GM19043 (cell line): Measurements from ENCODE around the gene MAEL.
A peak's percentile ranks its signal among the peaks of the same experiment; 100 is the strongest.

Experiments used
- ATAC-seq: cut with Tn5 transposase; IDR thresholded peaks from one replicate; pipeline ENCODE4 v1.9.1; 2021; ENCODE audit warnings: low read depth; ENCODE audit not compliant: unreplicated experiment

MAEL gene

GRCh38 chr1:166988974-166989515, at the start of gene MAEL:
TSS of gene MAEL (plus strand) at chr1:166989280. CDS start at chr1:166989353, 73 bp downstream.
- no peak for ATAC-seq

DNA sequence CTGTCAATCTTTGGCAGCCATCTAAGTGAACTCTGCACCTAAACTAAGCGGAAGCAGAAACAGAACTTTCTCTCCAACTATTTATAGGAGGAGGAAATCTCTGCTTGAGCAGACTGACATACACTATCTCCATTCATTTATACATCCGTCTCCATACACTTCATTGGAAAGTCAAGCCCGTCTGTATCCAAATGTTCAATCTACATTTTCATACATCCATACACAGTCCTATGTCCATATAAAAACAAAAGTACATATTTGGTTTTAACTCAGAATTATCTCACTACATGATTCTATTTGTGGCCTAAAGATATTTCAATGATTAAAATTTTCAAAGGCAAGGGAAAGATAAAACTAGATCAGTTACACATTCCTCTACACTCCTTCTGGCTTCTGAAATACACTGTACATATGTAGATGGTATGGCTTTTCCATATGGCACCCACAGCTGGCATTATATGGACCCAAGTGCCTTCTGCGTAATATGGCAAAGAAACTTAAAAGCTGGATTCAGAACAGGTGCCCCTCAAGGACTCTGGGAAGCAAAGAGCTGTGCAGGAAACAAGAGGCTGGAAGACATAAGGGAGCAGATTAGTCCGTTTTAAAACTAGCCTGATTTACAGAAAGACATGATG, 49.2 kb upstream of the MAEL start:
- ATAC-seq, result no peak

- no peak for ATAC-seq
These were observed 44.7 kb upstream of the MAEL start for GRCh38 chr1:166944186-166944967.

DNA sequence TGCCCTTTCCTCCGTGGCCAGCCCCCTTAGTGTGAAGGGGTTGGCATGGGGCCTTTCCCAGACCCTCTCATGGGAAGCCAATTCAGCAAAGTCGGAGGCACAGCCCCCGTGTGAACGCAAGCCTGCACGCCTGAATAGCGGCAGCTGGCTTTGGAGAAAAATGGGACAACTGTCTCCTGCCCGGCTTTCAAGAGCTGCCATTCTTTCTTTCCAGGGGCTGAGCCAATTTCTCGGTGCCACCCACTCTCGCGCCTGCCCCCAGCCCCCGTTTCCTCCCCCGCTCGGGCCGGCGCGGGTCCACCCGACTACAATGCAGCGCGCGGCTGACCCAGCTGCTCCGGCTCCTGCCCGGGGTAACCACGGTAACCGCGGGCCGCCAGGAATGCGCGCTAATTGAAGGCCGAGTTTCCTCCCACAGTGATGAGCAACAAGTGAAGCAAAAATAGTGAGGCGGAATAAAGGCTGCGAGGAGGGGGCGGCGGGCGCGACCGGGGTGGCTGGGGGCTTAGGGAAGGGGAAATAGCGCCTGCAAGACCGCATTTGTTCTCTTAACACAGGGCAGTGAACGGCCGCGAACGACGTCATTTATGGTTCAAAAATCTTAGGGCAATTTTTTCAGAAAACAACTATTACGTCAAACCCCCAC, 41.6 kb upstream of the MAEL start:
- ATAC-seq, result no peak

- ATAC-seq, result no peak
These were observed 40.2 kb upstream of the MAEL start for GRCh38 chr1:166948856-166949350.

- no peak for ATAC-seq
These were observed 38.9 kb upstream of the MAEL start for GRCh38 chr1:166950156-166950555.

DNA sequence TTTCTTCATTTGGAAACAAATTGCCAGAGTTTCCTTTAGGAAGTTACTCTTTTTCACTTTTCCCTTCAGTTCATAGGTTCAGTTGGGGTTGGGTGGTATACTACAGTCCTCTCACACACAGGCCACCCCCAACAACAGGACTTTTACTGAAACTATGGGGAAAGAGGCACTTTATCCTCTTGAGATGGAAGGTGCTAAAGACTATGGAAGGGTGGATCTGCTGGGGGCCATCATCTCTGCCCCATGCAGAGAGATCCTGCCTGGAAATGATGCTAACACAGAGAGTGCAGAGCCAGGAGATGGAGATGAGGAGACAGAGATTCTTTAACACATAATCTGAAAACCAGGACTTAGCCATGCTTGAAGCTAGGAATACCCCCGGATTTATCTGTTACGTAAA, 38.0 kb upstream of the MAEL start:
- ATAC-seq, result no peak

DNA sequence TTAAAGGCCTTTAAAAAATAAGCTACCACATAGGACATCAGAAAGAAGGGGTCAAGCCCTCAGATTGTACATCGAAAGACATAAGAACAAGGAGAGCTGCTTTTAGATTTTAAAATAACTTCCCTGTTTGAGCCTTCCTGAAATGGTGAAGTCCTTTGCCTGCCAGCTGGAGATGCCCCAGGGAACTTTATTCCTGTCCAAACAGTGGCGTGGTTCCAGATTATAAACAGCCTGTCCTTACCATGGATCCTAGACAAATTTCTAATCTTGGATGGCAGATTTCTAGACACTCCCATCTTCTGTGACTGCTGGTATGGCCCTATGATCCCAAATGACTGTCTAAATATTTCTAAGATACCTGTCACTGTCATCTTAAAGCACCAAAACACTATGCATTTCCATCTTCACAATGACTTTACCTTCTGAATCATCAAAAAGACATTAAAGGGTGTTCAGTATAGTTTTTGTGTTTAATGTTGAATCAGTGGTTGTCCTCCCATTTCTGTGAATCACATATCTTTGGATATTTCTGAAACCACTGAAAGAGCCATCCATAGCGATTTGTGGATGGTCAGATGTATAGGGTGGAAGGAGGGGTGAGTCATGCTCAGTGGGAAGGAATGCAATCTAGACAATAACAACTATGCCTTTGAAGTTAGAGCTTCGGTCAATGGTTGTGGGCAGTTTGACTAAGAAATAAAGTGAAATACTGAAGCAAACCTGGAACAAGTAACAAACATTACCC, 36.9 kb upstream of the MAEL start:
- no peak for ATAC-seq

- no peak for ATAC-seq
These were observed 35.6 kb upstream of the MAEL start for GRCh38 chr1:166953491-166953890.

DNA sequence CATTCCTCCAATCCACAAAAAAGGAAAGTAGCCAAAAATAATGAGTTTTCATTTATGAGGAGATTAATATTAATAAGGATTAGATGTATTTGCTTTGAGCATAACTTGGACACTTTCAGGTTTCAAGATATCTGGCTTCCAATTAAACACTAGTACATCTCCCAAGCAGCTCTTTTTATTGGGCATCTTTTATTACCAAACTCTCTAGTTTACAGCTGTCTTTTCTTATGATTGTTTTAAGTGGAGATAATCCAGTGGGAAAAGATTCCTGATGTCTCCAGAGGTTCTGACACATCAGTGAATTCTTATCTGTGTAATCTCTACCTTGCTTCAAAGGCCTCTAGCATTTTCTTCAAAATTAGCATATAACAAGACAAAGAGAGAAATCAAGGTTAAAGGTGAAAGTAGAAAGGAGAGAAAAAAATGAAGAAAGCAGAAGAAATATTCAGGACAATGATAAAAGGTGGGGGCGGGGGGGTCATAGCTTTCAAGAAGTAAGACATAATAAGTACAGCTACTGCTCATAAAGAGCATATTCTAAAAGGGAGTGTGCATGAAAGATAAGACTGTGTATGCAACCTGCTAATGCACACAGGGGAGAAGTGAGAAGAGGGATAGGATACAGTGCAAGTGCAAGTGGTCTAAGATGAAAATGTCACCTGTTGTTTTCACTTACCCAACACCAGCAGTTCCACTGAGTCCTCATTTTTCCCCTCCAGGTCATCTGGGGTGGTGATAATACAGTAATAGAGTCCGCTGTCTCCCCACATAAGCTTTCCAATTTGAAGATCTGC, 32.8 kb upstream of the MAEL start:
- no peak for ATAC-seq

DNA sequence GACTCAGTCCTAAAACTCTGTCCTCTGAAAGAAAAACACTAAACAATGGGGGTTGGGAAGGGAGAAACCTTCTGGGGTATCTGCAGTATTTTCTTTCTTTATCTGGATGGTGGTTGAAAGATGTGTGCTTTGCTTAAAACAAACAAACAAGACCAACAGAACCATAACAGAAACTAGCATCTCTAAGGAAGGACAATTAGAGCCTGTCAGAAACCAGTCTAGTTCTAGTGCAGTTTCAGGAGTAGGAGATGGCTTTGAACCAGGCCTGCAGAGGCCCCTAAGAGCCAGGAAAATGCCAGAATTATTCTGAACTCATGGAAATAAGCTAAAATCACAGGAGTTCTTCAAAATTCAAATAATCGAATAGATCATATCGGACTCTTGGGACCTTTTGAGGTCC, 32.2 kb upstream of the MAEL start:
- ATAC-seq, result no peak

DNA sequence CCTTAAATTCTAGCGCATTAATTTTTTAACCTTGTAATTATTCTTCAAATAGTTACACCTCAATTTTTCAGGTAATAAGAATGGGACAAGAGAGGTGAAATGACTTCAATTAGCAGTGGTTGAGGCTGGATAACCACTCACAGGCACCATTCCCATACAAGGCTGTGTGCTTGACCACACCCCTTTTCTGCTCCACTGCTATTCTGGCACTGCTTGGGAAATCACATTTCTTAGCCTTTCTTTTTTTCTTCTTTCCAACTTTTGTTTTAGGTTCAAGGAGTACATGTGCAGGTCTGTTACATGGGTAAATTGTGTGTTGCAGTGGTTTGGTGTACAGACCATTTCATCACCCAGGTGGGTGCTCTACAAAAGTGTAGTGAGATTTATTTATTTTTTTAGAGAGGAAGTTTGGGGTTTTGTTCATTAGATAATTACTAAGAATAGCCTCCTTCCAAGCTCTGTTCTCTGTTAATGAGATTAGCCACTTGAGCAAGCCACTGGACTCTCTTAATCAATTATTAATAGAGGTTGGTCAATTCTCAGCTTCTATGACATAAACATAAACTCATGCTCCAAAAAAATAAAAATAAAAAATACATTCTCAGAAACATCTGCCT, 28.1 kb upstream of the MAEL start:
- ATAC-seq, result peak; percentile 56

GRCh38 chr1:166969074-166969677, 19.9 kb upstream of the MAEL start:
- ATAC-seq, result peak; percentile 83

- no peak for ATAC-seq
These were observed 17.8 kb upstream of the MAEL start for GRCh38 chr1:166971252-166971651.

- ATAC-seq, result no peak
These were observed 16.9 kb upstream of the MAEL start for GRCh38 chr1:166972193-166972592.

- no peak for ATAC-seq
These were observed 16.3 kb upstream of the MAEL start for GRCh38 chr1:166972826-166973225.

GRCh38 chr1:166974647-166975345, 14.3 kb upstream of the MAEL start:
- ATAC-seq, result no peak

DNA sequence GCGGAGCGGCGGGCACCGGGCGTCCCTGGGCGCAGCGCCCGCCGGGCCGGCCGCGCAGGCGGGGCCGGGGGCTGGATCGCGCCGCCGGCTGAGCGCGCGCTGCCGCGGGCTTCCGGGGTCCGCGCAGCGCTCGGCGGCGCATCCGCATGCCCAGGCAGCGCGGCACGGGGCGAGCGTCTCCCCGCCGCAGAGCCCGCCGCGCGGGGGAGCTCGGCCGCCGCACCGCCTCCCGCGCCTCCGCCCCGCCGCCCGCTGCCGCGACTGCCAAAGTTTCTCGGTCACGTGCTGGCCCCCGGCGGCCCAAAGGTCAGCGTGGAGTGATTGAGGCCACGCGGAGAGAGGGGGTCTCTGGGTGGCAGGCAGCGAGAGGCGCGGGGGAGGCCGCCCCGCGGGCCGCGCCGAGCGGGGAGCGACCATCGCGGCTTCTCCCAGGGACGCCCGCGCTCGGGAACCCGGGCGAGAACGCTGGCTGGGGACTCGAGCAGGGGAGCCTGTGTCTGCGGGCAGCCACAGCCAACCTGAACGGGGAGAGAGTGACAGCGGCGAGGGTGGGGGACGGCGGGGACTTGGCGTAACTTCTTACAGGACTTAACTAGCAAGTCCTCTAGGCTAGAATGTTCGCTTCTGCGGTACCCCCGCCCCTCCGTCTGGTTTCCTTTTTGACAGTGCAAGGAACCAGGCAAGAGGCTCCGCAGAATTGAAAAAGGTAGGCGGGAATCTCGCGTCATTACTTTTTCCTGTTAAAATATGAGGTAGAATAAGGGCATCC, 13.5 kb upstream of the MAEL start, which contains the start of gene ILDR2:
Gene ILDR2 (minus strand): TSS at position 180 of the 769 bp plus-strand sequence. CDS start 272 bp downstream, outside the sequence.
- no peak for ATAC-seq
